Endothelial cell of umbilical vein (primary cell): ENCODE measurements around the gene UQCRFS1.

ENCODE experiments used
- CTCF ChIP-seq, 2 donors: IDR thresholded peaks; 1 replicate in 1 of 2; 2 replicates in 1 of 2; pipeline ENCODE4 v1.5.1; 2011; ENCODE audit warnings: low read length in 2 of 2, mild to moderate bottlenecking in 2 of 2, moderate library complexity in 2 of 2, control low read depth in 1 of 2, inconsistent platforms in 1 of 2, low read depth in 1 of 2; ENCODE audit not compliant: insufficient read depth in 1 of 2; ENCODE audit errors: extremely low read depth in 1 of 2
- EZH2 ChIP-seq: IDR thresholded peaks from 2 replicates; pipeline ENCODE4 v1.6.1; 2012; ENCODE audit warnings: borderline replicate concordance, low read depth, mild to moderate bottlenecking, moderate library complexity, low read length, inconsistent platforms; ENCODE audit not compliant: severe bottlenecking
- FOS ChIP-seq: IDR thresholded peaks from 2 replicates; pipeline ENCODE4 v1.6.1; 2011; ENCODE audit warnings: mild to moderate bottlenecking, low read length, moderate library complexity, borderline replicate concordance; ENCODE audit not compliant: insufficient read depth
- JUN ChIP-seq: IDR thresholded peaks from 2 replicates; pipeline ENCODE4 v1.6.1; 2011; ENCODE audit warnings: borderline replicate concordance, low read depth; ENCODE audit not compliant: insufficient read length, insufficient read depth
- POLR2A ChIP-seq: IDR thresholded peaks from 2 replicates; pipeline ENCODE4 v1.6.1; 2012; ENCODE audit warnings: low read depth, mild to moderate bottlenecking, control low read depth, low read length
- POLR2AphosphoS5 ChIP-seq: IDR thresholded peaks from 2 replicates; pipeline ENCODE4 v1.6.1; 2012; ENCODE audit warnings: low read depth, mild to moderate bottlenecking, control low read depth, low read length, moderate library complexity; ENCODE audit not compliant: insufficient read depth

DNA sequence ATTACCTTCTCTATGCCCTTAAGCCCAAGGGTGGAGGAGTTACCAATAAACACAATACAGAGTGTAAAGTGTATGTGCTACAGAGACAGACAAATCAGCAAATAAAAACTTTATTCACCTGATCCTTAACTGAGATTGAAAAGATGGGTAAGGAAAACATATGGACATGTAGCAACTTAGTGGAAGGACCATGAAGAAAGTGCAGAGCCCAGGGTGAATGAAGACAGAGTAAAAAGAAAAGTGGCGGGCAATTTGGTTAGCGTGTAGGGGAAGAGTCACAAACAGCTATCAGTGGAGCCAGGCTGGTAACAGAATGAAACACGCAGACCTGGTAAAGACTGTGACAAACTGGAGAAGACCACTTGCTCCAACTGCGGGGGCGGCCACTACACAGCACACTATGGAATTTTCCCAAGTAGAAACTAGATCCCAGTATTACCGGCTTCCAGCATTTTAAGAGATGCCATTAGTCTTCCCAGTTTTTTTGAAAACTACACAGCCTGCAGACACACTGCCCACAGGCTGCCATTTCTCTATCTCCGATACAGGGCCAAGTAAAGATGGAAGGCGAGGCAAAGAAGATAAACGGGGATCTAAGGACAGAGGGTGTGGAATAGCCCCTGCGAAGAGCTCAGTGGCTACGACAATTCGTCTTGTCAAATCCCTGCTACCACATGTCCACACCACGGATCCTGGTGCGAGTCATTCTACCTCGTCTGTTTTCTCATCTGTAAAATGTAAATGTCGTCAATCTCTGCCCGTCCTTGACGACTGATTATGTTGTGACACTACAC, 1.2 kb downstream of the UQCRFS1 start:
- TF ChIP-seq POLR2A = peak; percentile 26
- TF ChIP-seq FOS = no peak
- TF ChIP-seq CTCF (IDR thresholded peaks at IDR 0.05; ENCODE audit: extremely low read depth in 1 of 2, insufficient read depth in 1 of 2, low read depth in 1 of 2, low read length in 2 of 2) = no peak
- TF ChIP-seq JUN = no peak
- TF ChIP-seq EZH2 = no peak
- no peak for TF ChIP-seq POLR2AphosphoS5
